GM23338 (cell line): ENCODE data around the gene IGSF9B.

Source experiments
- CTCF ChIP-seq, 2 experiments: fragments of 200-600 bp in 1 of 2; sonication (generic) in 1 of 2; conservative IDR thresholded peaks; 2 replicates each; pipeline versions ENCODE4 v1.5.1 to v1.6.1; 2016 to 2017; ENCODE audit warnings: antibody characterized with exemption in 2 of 2, low read depth in 2 of 2, mild to moderate bottlenecking in 2 of 2, moderate library complexity in 1 of 2
- EZH2 ChIP-seq: fragments of 200-600 bp; sonication (generic); IDR thresholded peaks from one replicate; pipeline ENCODE4 v1.8.0; 2017; ENCODE audit warnings: antibody characterized with exemption, mild to moderate bottlenecking, low read depth; ENCODE audit not compliant: unreplicated experiment
- EZH2phosphoT487 ChIP-seq: fragments of 200-600 bp; sonication (generic); IDR thresholded peaks from one replicate; pipeline ENCODE4 v1.8.1; 2018; ENCODE audit warnings: antibody characterized with exemption; ENCODE audit not compliant: unreplicated experiment
- JUNB ChIP-seq: IDR thresholded peaks from one replicate; pipeline ENCODE4 v1.6.1; 2016; ENCODE audit warnings: antibody characterized with exemption; ENCODE audit not compliant: unreplicated experiment
- POLR2AphosphoS5 ChIP-seq: IDR thresholded peaks from 2 replicates; pipeline ENCODE4 v1.6.1; 2016; ENCODE audit warnings: antibody characterized with exemption, low read depth
- REST ChIP-seq: IDR thresholded peaks from one replicate; pipeline ENCODE4 v1.6.1; 2018; ENCODE audit warnings: antibody characterized with exemption; ENCODE audit not compliant: unreplicated experiment

- TF ChIP-seq CTCF (conservative IDR thresholded peaks at IDR 0.05; ENCODE audit: low read depth in 2 of 2) (no peak), EZH2 (no peak), REST (no peak), JUNB (no peak), POLR2AphosphoS5 (no peak), EZH2phosphoT487 (no peak)
Measured at GRCh38 chr11:133904818-133905515, 51.8 kb downstream of the IGSF9B start.
